Mesenteric fat pad (tissue), 1 donor: ENCODE data around the gene RND2. TPM values are rescaled to one million over a fixed set of nuclear protein-coding genes. Genes with fewer than 3 reads are reported as not detected.
"Not testable (repeated sequence)": the region's sequence is repeated elsewhere in the genome, so short reads cannot be mapped to it uniquely, and the experiment has no call there.

ENCODE experiments used
- DNase-seq: peaks from one replicate; pipeline ENCODE4 v3.0.0-alpha.2; 2020; ENCODE audit warnings: low spot score
- long read RNA-seq: library from polyadenylated mRNA; unstranded; transcript quantifications from one replicate; pipeline ENCODE4 v2.0.0, GENCODE V29; 2020
- total RNA-seq: library from RNA; stranded (reverse); fragmentation: NEBNext Ultra II Directional; extraction: Animal tissue kit (Norgen Biotek cat#: 25700); gene quantifications from one replicate; pipeline ENCODE4 v1.2.1, GENCODE V29; 2021
- donor health status: DM: yes; HTN: yes; CAD: no.

The RND2 gene
- total RNA-seq = 0.45 TPM
- long read RNA-seq = 0 reads

- DNase-seq = no peak
Observed at GRCh38 chr17:43024407-43025289, at the start of gene RND2. Gene RND2 (plus strand): TSS chr17:43025231. CDS start chr17:43025348, 117 bp downstream.

- DNase-seq = no peak
Observed at GRCh38 chr17:42975265-42975664, 49.8 kb upstream of the RND2 start.

DNA sequence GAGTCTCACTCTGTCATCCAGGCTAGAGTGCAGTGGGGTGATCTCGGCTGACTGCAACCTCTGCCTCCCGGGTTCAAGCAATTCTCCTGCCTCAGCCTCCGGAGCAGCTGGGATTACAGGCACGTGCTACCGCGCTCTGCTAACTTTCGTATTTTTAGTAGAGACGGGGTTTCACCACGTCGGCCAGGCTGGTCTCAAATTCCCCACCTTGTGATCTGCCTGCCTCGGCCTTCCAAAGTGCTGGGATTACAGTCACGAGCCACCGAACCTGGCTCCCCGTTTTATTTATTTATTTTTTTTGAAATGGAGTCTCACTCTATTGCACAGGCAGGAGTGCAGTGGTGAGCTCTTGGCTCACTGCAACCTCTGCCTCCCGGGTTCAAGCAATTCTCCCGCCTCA lies 49.3 kb upstream of the RND2 start:
- DNase-seq = peak; percentile 20

DNA sequence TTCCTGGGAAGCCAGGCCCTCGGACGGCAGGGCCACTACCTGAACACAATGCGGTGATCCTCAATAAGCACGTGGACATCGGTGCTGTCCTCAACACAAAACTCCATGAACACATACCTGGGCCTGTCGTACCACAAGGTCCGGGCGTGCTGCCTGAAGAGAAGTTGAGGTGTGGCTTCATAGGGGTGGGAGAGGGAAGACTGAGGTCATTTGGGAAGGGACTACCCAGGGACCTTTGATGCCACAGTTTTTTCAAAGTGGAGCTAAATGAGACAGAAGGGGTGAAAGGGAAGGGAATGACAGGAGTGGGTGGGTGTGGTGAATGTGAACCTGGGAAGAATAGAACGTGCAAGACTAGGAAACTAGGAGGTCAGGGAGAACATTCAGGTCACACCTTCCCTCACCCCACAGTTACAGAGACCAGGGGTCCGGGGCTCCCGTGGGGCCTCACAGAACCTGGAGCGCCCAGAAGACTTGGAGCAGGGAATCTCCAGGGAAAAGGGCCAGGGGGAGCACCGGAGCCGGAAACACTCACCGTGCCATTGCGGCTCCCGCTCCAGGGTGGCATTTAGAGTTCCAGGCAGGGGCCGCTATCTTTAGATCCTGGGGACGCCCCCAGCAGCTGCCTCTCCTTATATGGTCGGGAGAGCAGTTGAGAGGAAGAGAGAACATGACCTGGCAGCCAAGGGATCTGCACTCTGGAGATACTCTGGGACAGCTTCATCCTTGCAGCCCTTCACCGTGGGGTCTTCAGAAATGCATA lies 45.3 kb upstream of the RND2 start, which contains the start of gene PTGES3L:
Gene PTGES3L (minus strand): TSS at position 570 of the 763 bp plus-strand sequence. CDS start 27 bp downstream, at position 543.
- peak; percentile 87 for DNase-seq

GRCh38 chr17:42980274-42980765 lies 44.7 kb upstream of the RND2 start, which contains the start of gene RUNDC1:
Gene RUNDC1 (plus strand): TSS chr17:42980565. CDS start chr17:42980577, 12 bp downstream.
- DNase-seq = peak; percentile 98

DNA sequence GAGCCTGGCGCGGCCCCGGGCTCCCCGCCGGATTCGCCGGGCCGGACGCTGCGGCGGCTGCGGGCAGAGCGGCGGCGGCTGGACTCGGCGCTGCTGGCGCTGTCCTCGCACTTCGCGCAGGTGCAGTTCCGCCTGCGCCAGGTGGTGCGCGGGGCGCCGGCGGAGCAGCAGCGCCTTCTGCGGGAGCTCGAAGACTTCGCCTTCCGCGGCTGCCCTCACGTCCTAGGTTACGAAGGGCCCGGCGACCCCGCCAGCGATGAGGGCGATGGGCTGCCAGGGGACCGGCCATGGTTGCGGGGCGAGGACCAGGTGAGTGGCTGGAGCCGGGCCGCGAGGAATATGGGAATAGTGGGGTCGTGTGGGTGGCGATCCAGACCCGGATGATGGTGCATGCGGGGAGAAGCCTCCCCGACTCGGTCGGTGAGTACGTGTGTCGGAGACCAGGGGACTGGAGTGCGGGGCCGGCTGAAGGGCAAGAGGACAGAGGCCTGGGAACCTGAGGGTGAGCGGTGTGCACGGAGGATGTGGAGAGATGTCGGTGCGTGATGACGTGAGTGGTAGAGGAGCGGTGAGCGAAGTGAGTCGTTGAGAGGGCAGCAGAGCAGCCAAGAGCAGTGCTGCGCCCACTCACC lies 44.1 kb upstream of the RND2 start:
- DNase-seq = peak; percentile 89

DNA sequence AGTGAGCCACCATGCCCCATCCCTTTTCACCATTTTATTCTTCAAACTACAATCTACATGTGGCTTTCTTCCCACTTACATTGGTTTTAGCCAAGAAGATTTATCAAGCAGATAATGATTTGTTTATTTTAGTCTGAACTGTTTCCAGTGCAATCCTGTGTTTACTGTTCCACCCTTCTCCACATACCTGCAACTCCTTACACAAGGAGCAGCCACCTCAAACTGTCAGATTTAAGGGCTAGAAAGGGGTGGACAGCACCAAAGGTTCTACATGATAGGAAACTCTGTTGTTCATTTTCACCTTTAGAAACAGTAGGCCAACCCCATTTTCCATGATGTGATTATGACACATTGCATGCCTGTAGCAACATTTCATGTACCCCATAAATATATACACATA lies 42.8 kb upstream of the RND2 start:
- peak; percentile 2 for DNase-seq

DNA sequence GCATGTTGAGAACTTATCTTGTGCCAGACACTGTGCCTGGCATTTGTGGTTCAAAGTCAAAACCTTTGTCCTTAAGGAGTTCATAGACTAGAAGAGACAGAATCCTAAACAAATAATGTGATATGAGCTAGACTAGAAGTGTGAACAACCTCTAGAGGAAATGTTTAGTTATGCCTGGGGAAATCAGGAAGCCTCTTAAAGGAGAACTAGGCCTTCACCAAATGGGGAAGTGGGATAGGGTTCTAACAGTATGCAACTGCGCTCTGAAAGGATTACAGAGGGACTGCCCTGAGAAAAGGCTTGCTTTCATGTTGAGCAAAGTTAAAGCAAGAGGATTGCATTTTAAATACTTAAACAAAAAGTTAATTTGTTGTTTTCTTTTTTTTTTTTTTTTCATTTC lies 39.8 kb upstream of the RND2 start:
- no peak for DNase-seq

DNA sequence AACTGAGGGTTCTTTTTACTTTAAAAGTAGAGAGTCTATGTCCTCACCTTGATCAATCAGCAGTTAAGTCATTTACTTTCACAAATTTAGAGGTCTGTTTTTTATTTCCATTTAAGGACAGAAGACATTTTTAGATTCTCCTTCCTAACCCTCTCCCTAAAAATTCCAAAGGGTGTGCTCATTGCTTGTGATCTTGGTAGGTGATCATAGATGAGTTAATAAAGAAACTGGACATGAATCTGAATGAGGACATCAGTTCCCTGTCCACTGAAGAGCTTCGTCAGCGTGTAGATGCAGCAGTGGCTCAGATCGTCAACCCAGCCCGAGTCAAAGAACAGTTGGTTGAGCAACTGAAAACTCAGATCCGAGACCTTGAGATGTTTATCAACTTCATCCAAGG lies 35.9 kb upstream of the RND2 start:
- peak; percentile 43 for DNase-seq

GRCh38 chr17:42989726-42990652 lies 35.0 kb upstream of the RND2 start:
- peak; percentile 68 for DNase-seq

DNA sequence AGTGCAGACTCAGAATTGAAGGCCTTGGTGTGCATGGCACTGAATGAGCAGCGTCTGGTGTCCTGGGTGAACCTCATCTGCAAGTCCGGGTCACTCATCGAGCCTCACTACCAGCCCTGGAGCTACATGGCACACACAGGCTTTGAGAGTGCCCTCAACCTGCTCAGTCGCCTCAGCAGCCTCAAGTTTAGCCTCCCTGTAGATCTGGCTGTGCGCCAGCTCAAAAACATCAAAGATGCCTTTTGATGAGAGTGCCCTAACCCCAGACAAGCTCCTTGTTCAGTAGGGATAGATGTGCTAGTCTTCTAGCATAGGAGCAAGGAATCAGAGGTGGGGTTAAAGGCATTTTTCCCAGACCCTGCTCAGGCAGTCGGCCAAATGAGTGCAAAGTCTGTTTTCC lies 33.6 kb upstream of the RND2 start:
- DNase-seq = peak; percentile 69

- DNase-seq = no peak
Observed at GRCh38 chr17:42992872-42993271, 32.2 kb upstream of the RND2 start.

DNA sequence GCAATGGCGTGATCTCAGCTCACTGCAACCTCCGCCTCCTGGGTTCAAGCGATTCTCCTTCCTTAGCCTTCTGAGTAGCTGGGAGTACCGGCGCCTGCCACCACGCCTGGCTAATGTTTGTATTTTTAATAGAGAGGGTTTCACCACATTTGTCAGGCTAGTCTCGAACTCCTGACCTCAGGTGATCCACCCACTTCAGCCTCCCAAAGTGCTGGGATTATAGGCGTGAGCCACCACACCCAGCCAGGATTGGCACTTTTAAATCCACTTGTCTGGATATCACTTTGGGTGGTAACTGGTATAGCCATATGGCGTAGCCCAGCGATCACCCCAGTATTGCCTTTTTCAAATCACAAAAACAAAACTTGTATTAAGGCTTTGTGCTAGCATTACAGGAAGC lies 31.1 kb upstream of the RND2 start:
- not testable (repeated sequence) for DNase-seq

GRCh38 chr17:42997390-42997983 lies 27.5 kb upstream of the RND2 start:
- DNase-seq = no peak

DNA sequence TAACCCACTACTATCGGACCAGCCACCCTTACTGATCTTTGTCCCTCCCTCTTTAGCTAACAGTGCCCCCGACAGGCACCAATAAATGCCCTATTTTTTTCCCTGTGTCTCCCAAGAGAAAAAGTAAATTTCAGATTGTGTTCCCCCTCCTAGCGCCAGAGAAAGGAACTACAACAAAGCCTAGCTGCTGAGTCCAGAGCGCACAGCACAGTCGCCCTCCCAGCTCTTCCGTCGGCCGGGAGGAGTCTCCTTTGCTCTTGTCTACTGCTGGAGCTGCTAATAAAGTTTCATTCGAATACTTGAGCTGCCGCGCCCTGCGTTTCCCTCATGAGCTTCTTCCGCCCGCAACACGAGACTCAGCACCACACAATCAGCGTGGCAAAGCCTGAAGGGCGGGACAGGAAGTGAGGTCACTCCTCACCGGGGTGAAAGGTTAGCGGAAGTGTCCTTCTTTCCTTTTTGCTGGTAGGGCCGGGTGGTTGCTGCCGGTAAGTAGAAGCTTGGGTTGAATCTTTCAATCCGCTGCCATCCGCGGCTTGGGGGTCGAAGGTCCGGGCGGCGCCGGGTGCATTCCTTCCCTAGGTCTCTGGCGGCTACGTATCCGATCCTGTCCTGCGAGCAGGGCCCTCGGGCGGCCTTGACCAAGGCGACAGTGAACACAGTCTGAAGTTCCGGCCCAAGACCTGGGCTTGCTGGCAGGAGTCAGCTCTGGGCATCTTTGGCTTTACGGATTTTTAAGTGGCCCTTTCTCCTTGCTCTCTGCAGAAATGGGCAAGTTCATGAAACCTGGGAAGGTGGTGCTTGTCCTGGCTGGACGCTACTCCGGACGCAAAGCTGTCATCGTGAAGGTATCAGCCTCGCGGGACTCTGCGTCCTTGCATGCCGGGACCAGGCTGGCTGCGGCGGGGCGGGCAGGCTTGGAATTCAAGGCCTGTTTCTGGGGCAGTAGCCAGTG lies 26.8 kb upstream of the RND2 start, which contains the start of gene RPL27:
Gene RPL27 (plus strand): TSS at position 436 of the 955 bp plus-strand sequence. CDS start 332 bp downstream, at position 768.
- DNase-seq = peak; percentile 97

- no peak for DNase-seq
Observed at GRCh38 chr17:42999003-42999525, 26.0 kb upstream of the RND2 start.

GRCh38 chr17:43000894-43001293 lies 24.1 kb upstream of the RND2 start:
- not testable (repeated sequence) for DNase-seq

DNA sequence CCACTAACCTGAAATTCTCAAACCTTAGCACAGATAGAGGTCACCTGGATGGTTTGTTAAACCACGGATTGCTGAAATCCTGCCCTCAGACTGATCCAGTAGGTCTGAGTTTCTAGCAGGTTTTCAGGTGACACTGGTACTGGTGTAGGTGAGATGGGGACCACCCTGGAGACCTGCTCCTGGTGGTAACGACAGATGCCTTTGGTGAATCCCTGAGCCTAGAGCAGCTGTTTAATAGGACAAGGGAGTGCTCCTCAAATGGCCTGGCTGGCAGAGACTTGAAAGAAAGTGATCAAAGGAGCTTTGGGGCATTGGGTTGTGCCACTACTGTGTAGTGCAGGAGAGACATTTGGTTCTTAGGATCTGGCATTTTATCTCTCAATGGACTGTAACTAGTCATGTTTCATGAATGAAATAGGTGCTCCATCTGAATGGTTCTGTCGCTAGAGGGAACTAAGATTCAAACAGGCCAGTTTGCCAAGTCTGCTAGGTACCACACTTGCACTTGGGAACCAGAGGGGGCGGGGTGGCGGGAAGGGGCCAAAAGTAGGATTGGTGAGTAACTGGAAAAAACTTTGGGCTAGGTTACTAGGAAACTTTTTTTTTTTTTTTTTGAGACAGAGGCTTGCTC lies 21.4 kb upstream of the RND2 start:
- no peak for DNase-seq
